HL-60 (cell line): Measurements from ENCODE around the gene AK4.

Experiments
- GABPA ChIP-seq: IDR thresholded peaks from 2 replicates; pipeline ENCODE4 v1.6.1; 2012; ENCODE audit warnings: low read depth
- POLR2AphosphoS5 ChIP-seq: IDR thresholded peaks from 2 replicates; pipeline ENCODE4 v1.6.1; 2012; ENCODE audit warnings: low read depth
- SPI1 ChIP-seq: IDR thresholded peaks from 2 replicates; pipeline ENCODE4 v1.6.1; 2012; ENCODE audit warnings: low read depth, mild to moderate bottlenecking, borderline replicate concordance
- TF ChIP-seq, protein P1 (sequence below): IDR thresholded peaks from one replicate; pipeline ENCODE4 v1.5.1; 2011; ENCODE audit warnings: low read length, control low read depth, inconsistent platforms; ENCODE audit not compliant: insufficient read depth
- TF ChIP-seq, protein P2 (sequence below): IDR thresholded peaks from 2 replicates; pipeline ENCODE4 v1.6.1; 2012; ENCODE audit warnings: low read depth; ENCODE audit not compliant: insufficient replicate concordance

DNA sequence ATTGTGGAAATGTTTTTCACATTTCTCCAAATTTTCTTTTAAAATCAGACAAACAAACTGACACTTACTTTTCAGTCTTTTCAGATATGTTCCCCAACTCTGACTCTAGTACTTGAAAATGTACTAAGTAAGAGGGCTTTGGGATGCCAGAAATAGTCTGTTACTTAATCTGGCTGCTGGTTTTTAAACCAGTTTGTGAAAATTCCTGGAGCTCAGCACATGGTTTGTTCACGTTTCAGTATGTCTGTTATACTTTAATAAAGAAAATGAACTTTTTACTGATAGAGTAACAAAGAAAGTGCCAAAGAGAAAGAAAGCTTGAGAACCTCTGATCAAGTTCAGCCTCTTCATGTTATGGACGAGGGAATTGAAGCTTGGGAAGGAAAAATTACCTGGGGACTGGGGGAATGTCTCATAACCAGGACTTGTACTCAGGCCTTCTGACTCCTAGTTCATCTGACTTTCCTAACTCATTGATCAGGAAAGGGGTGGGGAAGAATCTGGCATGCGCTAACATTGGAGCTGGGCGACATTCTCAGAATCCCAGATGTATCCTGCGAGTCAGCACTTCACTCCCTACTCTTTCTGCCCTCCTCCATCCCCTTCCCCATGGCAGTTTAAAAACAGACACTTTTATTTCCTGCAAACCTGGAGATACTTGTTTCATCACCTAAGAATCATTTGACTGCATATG is 130.5 kb downstream of the AK4 start:
- TF ChIP-seq POLR2AphosphoS5 (no peak), GABPA (no peak), SPI1 (no peak)
- TF ChIP-seq, protein P1, sequence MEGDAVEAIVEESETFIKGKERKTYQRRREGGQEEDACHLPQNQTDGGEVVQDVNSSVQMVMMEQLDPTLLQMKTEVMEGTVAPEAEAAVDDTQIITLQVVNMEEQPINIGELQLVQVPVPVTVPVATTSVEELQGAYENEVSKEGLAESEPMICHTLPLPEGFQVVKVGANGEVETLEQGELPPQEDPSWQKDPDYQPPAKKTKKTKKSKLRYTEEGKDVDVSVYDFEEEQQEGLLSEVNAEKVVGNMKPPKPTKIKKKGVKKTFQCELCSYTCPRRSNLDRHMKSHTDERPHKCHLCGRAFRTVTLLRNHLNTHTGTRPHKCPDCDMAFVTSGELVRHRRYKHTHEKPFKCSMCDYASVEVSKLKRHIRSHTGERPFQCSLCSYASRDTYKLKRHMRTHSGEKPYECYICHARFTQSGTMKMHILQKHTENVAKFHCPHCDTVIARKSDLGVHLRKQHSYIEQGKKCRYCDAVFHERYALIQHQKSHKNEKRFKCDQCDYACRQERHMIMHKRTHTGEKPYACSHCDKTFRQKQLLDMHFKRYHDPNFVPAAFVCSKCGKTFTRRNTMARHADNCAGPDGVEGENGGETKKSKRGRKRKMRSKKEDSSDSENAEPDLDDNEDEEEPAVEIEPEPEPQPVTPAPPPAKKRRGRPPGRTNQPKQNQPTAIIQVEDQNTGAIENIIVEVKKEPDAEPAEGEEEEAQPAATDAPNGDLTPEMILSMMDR: no peak
- TF ChIP-seq, protein P2, sequence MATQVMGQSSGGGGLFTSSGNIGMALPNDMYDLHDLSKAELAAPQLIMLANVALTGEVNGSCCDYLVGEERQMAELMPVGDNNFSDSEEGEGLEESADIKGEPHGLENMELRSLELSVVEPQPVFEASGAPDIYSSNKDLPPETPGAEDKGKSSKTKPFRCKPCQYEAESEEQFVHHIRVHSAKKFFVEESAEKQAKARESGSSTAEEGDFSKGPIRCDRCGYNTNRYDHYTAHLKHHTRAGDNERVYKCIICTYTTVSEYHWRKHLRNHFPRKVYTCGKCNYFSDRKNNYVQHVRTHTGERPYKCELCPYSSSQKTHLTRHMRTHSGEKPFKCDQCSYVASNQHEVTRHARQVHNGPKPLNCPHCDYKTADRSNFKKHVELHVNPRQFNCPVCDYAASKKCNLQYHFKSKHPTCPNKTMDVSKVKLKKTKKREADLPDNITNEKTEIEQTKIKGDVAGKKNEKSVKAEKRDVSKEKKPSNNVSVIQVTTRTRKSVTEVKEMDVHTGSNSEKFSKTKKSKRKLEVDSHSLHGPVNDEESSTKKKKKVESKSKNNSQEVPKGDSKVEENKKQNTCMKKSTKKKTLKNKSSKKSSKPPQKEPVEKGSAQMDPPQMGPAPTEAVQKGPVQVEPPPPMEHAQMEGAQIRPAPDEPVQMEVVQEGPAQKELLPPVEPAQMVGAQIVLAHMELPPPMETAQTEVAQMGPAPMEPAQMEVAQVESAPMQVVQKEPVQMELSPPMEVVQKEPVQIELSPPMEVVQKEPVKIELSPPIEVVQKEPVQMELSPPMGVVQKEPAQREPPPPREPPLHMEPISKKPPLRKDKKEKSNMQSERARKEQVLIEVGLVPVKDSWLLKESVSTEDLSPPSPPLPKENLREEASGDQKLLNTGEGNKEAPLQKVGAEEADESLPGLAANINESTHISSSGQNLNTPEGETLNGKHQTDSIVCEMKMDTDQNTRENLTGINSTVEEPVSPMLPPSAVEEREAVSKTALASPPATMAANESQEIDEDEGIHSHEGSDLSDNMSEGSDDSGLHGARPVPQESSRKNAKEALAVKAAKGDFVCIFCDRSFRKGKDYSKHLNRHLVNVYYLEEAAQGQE: no peak
